Left ventricle myocardium inferior (tissue), 1 donor: ENCODE measurements around the gene MAMDC2. TPM values are rescaled to one million over a fixed set of nuclear protein-coding genes. Genes with fewer than 3 reads are reported as not detected.

Experiments
- DNase-seq: peaks from one replicate; pipeline ENCODE4 v3.0.0-alpha.2; 2020
- H3K27ac ChIP-seq: fragments of 200-600 bp; replicated peaks from 2 replicates; pipeline ENCODE4 v1.8.0; 2021
- H3K27me3 ChIP-seq: fragments of 200-600 bp; 2 replicates; pipeline ENCODE4 v1.8.0; 2021; ENCODE audit warnings: low read depth
- H3K36me3 ChIP-seq: fragments of 200-600 bp; 2 replicates; pipeline ENCODE4 v1.8.0; 2021
- H3K4me1 ChIP-seq: fragments of 200-600 bp; 2 replicates; pipeline ENCODE4 v1.8.0; 2021
- H3K4me3 ChIP-seq: fragments of 200-600 bp; 2 replicates; pipeline ENCODE4 v1.8.0; 2021; ENCODE audit warnings: mild to moderate bottlenecking, moderate library complexity
- H3K9me3 ChIP-seq: fragments of 200-600 bp; replicated peaks from 2 replicates; pipeline ENCODE4 v1.8.0; 2021
- CTCF ChIP-seq: fragments of 200-600 bp; IDR thresholded peaks from 2 replicates; pipeline ENCODE4 v1.8.0; 2021; ENCODE audit warnings: antibody characterized with exemption, mild to moderate bottlenecking, borderline replicate concordance
- intact Hi-C: fragments of 100-400 bp; cut with micrococcal nuclease; formaldehyde crosslinking; loops from one replicate; pipeline ENCODE4 v1.11.0; 2022
- total RNA-seq: library from RNA; stranded (reverse); fragmentation: NEBNext Ultra II Directional; extraction: Animal tissue kit (Norgen Biotek cat#: 25700); gene quantifications from one replicate; pipeline ENCODE4 v1.2.1, GENCODE V29; 2021
- donor health status: DM: no; HTN: yes; CAD: no; lungs with severe emphysema.

Gene MAMDC2
- total RNA-seq, 1 donor from 2014 or later: 9.0 TPM

GRCh38 chr9:70052768-70053167, 9.1 kb downstream of the MAMDC2 start:
- Histone ChIP-seq H3K4me1 (peaks cover 71% of the 10 kb centered on the region), H3K9me3 (no peaks in the 10 kb centered on the region), H3K27ac (no peak overlapping the region), H3K4me3 (no peak overlapping the region), H3K36me3 (no peaks in the 10 kb centered on the region), H3K27me3 (no peaks in the 10 kb centered on the region)
- TF ChIP-seq CTCF: no peak
- DNase-seq: no peak
- intact Hi-C loops: no loop called here

GRCh38 chr9:70053864-70054263, 10.2 kb downstream of the MAMDC2 start:
- no peak for TF ChIP-seq CTCF
- H3K36me3 ChIP-seq: no peaks in the 10 kb centered on the region
- H3K27me3 ChIP-seq: no peaks in the 10 kb centered on the region
- no peak overlapping the region for H3K4me3 ChIP-seq
- intact Hi-C loops: no loop called here
- DNase-seq: no peak
- peak overlapping the region; percentile 2 for H3K27ac ChIP-seq
- H3K4me1 ChIP-seq: peaks cover 69% of the 10 kb centered on the region
- H3K9me3 ChIP-seq: no peaks in the 10 kb centered on the region

DNA sequence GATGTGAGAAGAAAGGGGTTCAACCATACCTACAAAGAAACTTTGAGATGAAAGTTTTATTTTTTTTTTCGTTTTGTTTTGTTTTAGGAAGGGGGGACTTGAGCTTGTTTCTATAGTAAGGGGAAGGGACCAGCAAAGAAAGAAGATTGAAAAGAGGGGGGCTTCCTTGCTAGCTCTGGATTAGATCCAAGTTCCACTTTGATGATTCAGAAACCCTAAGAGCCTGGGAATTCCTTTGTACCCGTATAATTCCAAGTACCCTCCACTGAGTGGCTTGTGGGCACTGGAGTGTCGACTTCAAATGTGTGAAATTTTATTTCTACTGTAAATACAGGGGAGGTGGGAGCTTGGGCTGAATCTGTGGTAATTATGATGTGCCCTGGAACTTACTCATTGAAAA, 10.9 kb downstream of the MAMDC2 start:
- intact Hi-C loops: no loop called here
- Histone ChIP-seq H3K27ac (peak overlapping the region; percentile 2), H3K4me3 (no peak overlapping the region), H3K36me3 (no peaks in the 10 kb centered on the region), H3K4me1 (peaks cover 68% of the 10 kb centered on the region), H3K9me3 (no peaks in the 10 kb centered on the region), H3K27me3 (no peaks in the 10 kb centered on the region)
- DNase-seq: no peak
- TF ChIP-seq CTCF: no peak

DNA sequence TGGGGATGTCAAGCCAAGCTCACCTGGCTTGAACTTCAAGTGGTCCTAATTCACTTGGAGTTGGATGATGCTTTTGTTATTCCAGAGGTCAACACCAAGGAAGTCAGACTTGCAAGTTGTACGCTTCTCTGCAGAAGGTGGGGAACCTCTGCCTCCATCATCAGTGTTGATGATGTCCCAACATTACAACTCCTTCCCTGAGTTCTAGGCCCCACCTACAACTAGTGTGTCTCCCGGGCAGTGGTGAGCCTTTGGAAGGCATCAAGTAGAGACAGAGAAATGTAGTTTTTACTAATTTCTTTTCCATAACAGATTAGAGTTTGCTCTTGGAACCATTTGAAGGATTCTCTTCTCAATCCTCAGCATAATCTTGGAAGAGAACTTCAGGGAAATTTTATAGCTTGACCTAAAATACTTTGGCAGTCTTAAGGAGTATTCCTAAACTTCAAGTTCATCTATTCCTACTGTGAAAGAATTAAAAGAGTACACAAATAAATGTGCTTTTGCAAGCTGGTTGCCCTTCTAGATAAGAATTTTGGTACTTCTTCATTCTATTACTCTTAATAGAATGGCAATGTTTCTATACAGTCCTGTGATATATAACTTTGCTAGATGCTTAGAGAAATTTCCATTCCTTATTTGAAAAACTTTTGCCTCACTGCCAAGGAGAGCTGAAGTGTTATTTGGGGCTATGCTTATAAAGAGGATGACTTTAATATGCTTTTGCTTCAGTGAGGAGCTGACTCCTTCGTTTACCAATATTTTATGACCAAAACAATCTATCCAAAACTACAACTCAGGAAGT, 12.0 kb downstream of the MAMDC2 start:
- Histone ChIP-seq H3K27me3 (no peaks in the 10 kb centered on the region), H3K9me3 (no peaks in the 10 kb centered on the region), H3K4me3 (no peak overlapping the region), H3K27ac (peak overlapping the region; percentile 27), H3K36me3 (no peaks in the 10 kb centered on the region), H3K4me1 (peaks cover 63% of the 10 kb centered on the region)
- TF ChIP-seq CTCF: no peak
- intact Hi-C loops: no loop called here
- DNase-seq: no peak

GRCh38 chr9:70056211-70056944, 12.7 kb downstream of the MAMDC2 start:
- TF ChIP-seq CTCF: no peak
- Histone ChIP-seq H3K4me3 (no peak overlapping the region), H3K27ac (no peak overlapping the region), H3K4me1 (peaks cover 62% of the 10 kb centered on the region), H3K9me3 (no peaks in the 10 kb centered on the region), H3K27me3 (no peaks in the 10 kb centered on the region), H3K36me3 (no peaks in the 10 kb centered on the region)
- intact Hi-C loops: no loop called here
- no peak for DNase-seq
